ENCODE data around the gene DNAJB13.
"Not testable (repeated sequence)": the region's sequence is repeated elsewhere in the genome, so short reads cannot be mapped to it uniquely, and the experiment has no call there.

DNAJB13 gene, protein sequence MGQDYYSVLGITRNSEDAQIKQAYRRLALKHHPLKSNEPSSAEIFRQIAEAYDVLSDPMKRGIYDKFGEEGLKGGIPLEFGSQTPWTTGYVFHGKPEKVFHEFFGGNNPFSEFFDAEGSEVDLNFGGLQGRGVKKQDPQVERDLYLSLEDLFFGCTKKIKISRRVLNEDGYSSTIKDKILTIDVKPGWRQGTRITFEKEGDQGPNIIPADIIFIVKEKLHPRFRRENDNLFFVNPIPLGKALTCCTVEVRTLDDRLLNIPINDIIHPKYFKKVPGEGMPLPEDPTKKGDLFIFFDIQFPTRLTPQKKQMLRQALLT

DNA sequence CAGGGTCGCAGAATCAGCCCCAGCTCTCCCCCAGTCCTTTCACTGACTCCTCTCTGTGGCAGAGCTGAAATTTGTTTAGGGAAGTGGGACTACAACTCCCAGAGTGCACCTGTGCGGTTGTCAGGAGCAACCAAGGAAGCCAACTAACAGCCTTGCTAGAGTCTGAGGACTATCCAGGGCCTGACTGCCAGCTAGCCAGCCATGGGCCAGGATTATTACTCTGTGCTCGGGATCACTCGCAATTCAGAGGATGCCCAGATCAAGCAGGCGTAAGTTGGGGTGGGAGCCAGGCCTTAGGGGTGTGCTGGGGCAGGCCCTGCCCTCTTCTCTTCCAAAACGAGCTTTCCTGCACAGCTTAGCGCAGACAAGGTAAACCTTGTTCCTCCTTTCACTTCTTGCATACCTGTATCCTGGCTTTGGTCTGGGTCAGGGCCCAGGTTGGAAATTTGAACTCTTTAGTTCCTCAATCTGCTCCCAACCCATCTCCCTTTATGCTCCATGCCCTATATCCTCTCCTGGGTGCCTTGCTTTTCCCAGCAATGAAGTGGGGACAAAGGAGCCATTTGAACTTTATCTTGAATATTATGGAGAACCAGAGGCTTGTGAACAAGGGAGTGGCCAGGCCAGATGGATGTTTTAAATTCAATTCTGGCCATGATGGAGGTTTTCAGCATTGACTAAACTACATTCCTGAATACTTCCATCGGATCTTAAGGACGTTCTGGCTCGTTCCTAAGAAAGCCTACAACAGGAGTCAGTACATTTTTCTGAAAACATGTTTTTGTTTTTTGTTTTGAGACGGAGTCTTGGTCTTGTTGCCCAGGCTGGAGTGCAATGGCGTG lies at the start of gene DNAJB13:
Gene DNAJB13, plus strand, starts transcription at position 158 of the 842 bp plus-strand sequence. Its CDS starts 44 bp downstream, at position 202.
- peak; percentile 37 for DNase-seq

DNA sequence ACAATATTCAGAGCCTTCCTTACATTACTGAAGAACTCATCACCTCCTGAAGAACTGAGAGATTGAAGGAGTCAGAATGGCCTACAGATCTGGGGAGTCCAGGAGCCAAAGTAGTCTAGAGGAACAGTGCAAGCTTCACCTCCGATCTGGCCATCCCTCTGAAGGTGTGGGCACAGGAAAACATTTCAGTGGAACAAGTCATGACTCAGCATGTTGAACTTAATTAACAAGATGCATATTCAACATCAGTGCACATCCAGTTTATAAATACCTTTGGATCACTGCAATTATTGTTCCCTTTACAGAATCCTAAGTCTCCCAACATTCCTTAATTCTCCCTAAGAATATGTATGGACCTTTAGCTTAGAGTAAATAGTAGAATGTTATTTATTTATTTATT lies 48.5 kb upstream of the DNAJB13 start:
- no peak for DNase-seq

- DNase-seq = no peak
Measured at GRCh38 chr11:73907191-73907590, 43.6 kb upstream of the DNAJB13 start.

DNA sequence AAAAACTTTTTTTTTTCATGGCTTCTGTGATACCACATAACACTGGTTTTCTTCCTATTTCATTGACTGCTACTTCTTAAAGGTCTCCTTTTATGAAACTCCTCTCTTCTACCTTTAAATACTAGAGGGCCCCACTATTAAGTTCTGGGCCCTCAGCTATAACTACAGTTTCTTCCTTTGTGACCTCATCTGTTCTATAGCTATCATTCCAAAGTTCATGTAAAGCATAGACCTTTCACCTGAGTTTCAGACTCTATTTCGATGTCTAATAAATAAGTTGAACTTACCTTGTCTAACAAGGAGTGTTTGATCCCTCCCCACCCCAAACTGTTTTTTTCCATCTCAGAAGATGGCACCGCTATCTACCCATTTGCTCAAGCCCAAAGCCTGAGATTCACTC lies 38.8 kb upstream of the DNAJB13 start:
- no peak for DNase-seq

DNA sequence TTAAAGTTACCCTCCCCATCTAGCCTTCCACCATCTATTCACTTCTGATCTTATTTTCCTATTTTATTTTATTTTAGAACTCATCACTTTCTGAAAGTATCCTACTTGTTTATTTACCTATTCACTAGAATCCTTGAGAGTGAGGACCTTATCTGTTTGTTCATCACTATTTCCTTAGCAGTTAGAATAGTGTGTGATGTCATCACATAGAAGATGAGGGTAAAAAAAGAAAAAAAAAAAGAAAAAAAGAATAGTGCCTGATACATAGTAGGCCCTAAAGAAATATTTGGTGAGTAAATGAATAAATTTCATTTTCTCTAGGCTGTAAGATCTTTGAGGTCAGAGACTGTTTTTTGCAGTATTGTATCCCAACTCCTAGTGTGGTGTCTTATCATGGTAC lies 37.4 kb upstream of the DNAJB13 start:
- DNase-seq = no peak

DNA sequence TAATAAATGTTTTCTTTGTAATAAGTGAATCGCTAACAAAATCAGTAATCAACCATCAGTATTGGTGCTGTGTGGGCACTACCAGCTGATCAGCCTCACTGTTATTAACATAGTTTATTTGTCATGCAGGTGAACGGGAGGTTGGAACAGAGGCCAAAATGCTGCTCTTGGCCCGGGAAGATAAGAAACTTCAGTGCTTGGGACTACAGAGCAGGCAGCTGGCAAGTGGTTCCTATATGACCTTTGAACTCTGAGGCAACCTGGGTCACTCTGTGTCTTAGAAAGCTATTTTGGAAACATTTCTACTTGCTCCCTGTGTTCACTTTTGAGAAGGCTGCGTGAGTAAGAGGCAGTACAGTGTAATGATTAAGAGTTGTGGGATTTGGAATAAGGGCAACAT lies 36.5 kb upstream of the DNAJB13 start:
- no peak for DNase-seq

- no peak for DNase-seq
Measured at GRCh38 chr11:73916435-73916834, 34.4 kb upstream of the DNAJB13 start.

DNA sequence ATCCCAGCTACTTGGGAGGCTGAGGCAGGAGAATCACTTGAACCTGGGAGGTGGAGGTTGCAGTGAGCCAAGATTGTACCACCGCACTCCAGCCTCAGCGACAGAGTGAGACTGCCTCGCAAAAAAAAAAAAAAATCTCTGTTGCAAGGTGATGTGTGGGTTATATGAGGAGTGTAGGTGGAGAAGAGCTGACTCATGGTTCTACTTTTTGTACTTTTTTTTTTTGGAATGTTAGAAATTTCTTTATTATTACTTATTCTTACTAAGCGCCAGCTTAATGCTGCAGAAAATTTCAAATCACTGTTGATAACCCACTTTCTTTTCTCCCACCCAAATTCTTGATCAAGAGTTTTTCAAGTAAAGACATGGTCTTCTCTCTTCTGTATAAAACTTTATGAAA lies 29.6 kb upstream of the DNAJB13 start:
- DNase-seq = no peak

- DNase-seq = no peak
Measured at GRCh38 chr11:73929388-73929787, 21.4 kb upstream of the DNAJB13 start.

- peak; percentile 21 for DNase-seq
Measured at GRCh38 chr11:73931039-73931645, 19.7 kb upstream of the DNAJB13 start.

GRCh38 chr11:73931951-73932350 lies 18.9 kb upstream of the DNAJB13 start:
- no peak for DNase-seq

DNA sequence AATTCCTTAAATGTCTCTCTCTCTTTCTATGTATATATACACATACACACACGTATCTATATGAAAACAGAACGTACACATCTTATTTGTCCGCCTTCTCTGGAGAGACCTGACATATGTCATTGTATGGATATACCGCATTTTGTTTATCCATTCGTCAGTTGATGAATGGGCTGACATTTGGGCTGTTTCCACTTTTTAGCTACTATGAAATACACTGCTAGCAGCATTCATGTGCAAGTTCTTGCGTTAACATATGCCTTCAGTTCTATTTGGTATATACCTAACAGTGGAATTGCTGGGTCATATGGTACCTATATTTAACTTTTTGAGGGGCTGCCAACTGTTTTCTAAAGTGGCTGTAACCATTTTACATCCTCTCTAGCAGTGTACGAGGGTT lies 18.0 kb upstream of the DNAJB13 start:
- no peak for DNase-seq

DNA sequence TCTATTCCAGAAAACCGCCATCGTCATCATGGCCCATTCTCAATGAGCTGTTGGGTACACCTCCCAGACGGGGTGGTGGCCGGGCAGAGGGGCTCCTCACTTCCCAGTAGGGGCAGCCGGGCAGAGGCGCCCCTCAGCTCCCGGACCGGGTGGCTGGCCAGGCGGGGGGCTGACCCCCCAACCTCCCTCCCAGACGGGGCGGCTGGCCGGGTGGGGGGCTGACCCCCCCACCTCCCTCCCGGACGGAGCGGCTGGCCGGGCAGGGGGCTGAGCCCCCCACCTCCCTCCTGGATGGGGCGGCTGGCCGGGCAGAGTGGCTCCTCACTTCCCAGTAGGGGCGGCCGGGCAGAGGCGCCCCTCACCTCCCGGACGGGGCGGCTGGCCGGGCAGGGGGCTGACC lies 14.8 kb upstream of the DNAJB13 start:
- DNase-seq = not testable (repeated sequence)

GRCh38 chr11:73939096-73939495 lies 11.7 kb upstream of the DNAJB13 start:
- DNase-seq = no peak

DNA sequence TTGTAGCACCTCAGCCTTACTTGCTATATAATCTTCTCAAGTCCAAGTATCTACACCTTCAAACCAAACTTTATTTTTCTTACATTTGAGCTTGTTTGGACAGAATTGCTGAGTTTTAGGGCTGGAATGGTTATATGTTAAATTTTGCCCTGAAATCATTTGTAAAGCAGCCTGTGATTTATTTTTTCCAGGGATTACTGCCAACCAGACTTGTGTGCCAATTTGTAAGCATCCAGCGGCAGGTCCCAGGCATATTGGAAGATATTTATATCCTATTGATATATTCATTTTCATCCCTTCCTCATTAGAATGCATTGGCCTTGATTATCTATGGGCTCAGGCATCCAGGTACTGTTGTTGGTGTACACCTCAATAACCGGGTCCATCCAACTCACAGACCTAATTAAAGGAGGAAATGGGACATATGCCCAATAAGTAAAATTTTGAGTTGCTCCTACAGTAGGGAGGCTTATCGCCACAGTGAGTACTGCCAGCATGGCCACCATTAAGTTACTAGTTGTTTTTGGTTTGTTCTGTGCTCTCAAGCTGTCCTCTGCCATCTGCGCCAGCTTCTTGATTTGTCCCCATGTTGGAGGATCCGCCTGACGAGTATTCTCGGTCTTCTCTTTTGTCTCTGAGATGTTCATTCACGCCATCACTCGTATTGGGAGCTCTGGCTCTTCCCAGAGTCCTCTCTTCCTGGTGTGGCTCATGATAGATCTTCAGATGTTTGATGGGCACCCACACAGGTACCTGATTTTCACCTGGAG lies 9.8 kb upstream of the DNAJB13 start:
- DNase-seq = no peak

DNA sequence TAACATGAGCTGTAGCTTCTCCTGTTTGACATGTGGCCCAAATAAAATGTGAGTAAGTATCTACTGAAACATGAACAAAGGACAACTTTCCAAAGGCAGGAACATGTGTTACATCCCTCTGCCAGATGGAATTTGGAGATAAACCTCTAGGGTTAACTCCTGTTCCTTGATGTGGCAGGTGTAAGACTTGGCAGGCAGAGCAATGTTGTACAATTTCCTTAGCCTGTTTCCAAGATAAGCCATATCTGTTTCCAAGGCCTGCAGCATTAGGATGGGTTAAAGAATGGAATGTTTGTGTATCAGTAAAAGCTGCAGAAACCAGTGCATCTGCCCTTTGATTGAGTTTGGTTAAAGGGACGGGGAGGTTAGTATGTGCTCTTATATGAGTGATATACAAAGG lies 8.8 kb upstream of the DNAJB13 start:
- no peak for DNase-seq

GRCh38 chr11:73944085-73944484 lies 6.7 kb upstream of the DNAJB13 start:
- DNase-seq = no peak

DNA sequence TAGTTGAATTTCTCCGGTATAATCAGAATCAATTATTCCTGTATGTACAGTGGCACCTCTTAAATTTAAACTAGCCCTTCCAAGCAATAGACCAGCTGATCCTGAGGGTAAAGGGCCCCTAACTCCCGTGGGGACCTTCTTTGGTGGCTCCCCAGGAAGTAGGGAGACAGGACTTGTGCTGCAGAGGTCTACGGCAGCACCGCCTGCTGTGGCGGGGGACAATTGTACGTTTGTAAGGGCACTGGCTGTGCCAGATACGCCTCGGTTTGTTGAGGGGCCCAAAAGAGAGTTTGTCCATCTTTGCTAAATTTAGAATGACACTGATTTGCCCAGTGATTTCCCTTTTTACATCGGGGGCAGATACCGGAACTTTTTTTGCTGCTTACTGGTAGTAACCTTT lies 5.9 kb upstream of the DNAJB13 start:
- no peak for DNase-seq

GRCh38 chr11:73945396-73945795 lies 5.4 kb upstream of the DNAJB13 start:
- DNase-seq = no peak

GRCh38 chr11:73946798-73947458 lies 3.9 kb upstream of the DNAJB13 start:
- DNase-seq = no peak

DNA sequence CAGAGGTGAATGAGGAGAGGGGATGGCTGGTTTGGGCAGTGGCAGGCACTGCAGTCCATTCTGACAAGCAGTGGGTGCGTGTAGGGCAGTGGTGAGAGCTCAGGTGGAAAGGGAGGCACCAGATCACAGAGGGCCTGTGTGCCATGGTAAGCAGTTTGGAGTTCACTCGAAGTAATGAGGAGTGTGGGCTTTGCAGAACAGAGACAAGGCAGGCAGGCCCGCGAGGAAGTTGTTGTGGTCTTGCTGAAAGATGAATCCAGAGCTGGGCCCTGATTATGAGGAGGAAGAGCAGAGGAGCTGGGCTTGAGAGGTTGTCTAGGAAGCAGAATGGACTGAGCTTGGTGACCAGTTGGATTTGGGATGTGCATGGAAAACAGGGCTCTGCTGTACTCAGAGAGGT lies 1.6 kb upstream of the DNAJB13 start:
- DNase-seq = no peak

GRCh38 chr11:73949912-73950311 lies 914 bp upstream of the DNAJB13 start:
- no peak for DNase-seq

GRCh38 chr11:73951797-73952196 lies 971 bp downstream of the DNAJB13 start:
- peak; percentile 66 for DNase-seq

Measured in DMS153 (cell line).